Measurements from ENCODE around the gene CHSY1.

CHSY1 gene

DNA sequence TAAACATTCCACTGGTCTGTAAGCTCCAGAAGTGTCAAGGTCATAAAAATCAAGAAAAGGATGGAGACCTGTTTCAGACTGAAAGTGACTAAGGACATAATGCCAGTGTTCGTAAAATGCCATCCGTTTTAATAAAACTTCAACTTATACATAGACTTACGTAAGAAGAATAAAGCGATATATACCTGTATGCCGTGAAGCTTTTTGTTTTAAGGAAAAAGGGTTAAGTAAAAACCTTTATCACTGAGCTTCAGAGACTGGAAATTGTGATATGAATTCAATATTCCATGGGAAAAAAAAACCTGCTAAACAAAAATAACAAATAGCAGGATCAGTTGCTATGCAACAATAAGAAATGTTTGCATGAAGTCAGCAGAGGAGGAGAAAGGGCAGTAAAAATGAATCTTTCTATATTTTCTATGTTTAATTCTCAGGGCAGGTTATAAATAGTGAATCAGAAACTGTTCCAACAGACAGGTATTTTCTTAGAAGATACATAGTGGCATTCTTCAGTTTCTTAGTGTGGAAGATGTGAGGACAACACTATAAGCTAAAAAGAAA lies 42.5 kb downstream of the CHSY1 start:
- H4K20me1 ChIP-seq (ENCODE audit: insufficient read depth, low read length), result peaks cover 35% of the 10 kb centered on the region; the same call in 1 of the 2 replicates
- H2AFZ ChIP-seq (ENCODE audit: low read depth, low read length), result no peak overlapping the region
- H3K4me3 ChIP-seq (ENCODE audit: low read length), result no peak overlapping the region
- no peak for TF ChIP-seq EZH2phosphoT487 (IDR thresholded peaks at IDR 0.05; ENCODE audit: low read depth)
- TF ChIP-seq, protein P1, sequence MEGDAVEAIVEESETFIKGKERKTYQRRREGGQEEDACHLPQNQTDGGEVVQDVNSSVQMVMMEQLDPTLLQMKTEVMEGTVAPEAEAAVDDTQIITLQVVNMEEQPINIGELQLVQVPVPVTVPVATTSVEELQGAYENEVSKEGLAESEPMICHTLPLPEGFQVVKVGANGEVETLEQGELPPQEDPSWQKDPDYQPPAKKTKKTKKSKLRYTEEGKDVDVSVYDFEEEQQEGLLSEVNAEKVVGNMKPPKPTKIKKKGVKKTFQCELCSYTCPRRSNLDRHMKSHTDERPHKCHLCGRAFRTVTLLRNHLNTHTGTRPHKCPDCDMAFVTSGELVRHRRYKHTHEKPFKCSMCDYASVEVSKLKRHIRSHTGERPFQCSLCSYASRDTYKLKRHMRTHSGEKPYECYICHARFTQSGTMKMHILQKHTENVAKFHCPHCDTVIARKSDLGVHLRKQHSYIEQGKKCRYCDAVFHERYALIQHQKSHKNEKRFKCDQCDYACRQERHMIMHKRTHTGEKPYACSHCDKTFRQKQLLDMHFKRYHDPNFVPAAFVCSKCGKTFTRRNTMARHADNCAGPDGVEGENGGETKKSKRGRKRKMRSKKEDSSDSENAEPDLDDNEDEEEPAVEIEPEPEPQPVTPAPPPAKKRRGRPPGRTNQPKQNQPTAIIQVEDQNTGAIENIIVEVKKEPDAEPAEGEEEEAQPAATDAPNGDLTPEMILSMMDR (IDR thresholded peaks at IDR 0.05; ENCODE audit: low read depth, low read length), result no peak
- no peak overlapping the region for H3K9ac ChIP-seq (ENCODE audit: low read length)
- no peaks in the 10 kb centered on the region for H3K9me3 ChIP-seq (ENCODE audit: insufficient read depth, low read length)
- no peak overlapping the region for H3K4me2 ChIP-seq (ENCODE audit: low read length)
- no peak overlapping the region for H3K27ac ChIP-seq (ENCODE audit: low read length)
- peaks cover 29% of the 10 kb centered on the region for H3K79me2 ChIP-seq (ENCODE audit: low read length)
- H3K4me1 ChIP-seq (ENCODE audit: low read length), result no peaks in the 10 kb centered on the region
- no peaks in the 10 kb centered on the region for H3K27me3 ChIP-seq (ENCODE audit: low read depth, low read length)
- no peaks in the 10 kb centered on the region for H3K36me3 ChIP-seq (replicated peaks; ENCODE audit: low read depth, low read length)

DNA sequence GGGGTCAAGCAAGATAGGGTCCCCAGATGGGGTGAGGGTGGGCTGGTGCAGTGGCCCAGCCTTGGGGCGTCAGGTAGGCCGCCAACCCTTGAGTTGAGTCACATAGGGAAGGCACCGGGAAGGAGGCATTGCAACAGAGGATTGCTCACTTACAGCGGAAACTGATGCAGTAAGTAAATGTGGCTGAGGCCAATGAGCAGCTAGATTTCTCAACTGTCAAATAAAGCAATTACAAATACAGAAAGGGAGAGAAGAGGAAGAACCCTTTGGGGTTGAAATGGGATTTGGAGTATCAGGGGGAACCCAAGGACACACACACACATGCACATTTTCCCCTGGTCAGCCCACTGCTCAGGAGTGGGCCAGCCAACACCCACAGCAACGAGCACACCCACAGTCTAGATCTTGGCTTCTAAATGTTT lies 44.0 kb downstream of the CHSY1 start:
- Histone ChIP-seq H3K9ac (ENCODE audit: low read length) (no peak overlapping the region), H3K27me3 (ENCODE audit: low read depth, low read length) (no peaks in the 10 kb centered on the region), H3K4me2 (ENCODE audit: low read length) (no peak overlapping the region), H3K79me2 (ENCODE audit: low read length) (peaks cover 19% of the 10 kb centered on the region), H4K20me1 (ENCODE audit: insufficient read depth, low read length) (peaks cover 40% of the 10 kb centered on the region; the same call in 1 of the 2 replicates), H2AFZ (ENCODE audit: low read depth, low read length) (no peak overlapping the region), H3K27ac (ENCODE audit: low read length) (no peak overlapping the region), H3K36me3 (replicated peaks; ENCODE audit: low read depth, low read length) (no peaks in the 10 kb centered on the region), H3K4me3 (ENCODE audit: low read length) (no peak overlapping the region), H3K9me3 (ENCODE audit: insufficient read depth, low read length) (no peaks in the 10 kb centered on the region), H3K4me1 (ENCODE audit: low read length) (no peaks in the 10 kb centered on the region)
- TF ChIP-seq, protein P1 (IDR thresholded peaks at IDR 0.05; ENCODE audit: low read depth, low read length), result no peak
- no peak for TF ChIP-seq EZH2phosphoT487 (IDR thresholded peaks at IDR 0.05; ENCODE audit: low read depth)

DNA sequence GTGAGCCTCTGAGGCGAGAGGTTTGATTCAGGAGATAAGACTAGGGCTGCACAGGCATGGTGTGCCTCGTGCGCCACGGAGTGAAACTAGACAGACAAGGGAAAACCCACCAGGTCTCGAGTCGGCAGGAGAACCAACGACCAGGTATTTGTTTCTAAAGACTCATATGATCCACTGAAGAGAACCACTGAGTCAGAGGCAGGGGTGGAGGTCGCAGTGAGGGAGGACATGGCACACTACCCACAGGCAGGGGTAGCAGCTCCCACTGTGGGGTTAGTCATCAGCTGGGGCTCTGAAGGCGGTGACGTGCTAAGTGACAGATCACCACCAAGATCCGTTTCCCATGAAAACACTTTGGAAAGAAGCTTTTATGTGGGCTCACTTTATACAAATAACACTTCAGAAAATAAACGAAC lies 45.7 kb downstream of the CHSY1 start:
- peaks cover 20% of the 10 kb centered on the region for H3K79me2 ChIP-seq (ENCODE audit: low read length)
- H3K27ac ChIP-seq (ENCODE audit: low read length), result no peak overlapping the region
- no peak overlapping the region for H3K4me2 ChIP-seq (ENCODE audit: low read length)
- no peaks in the 10 kb centered on the region for H3K9me3 ChIP-seq (ENCODE audit: insufficient read depth, low read length)
- H3K36me3 ChIP-seq (replicated peaks; ENCODE audit: low read depth, low read length), result no peaks in the 10 kb centered on the region
- no peak overlapping the region for H3K9ac ChIP-seq (ENCODE audit: low read length)
- no peaks in the 10 kb centered on the region for H3K27me3 ChIP-seq (ENCODE audit: low read depth, low read length)
- TF ChIP-seq, protein P1 (IDR thresholded peaks at IDR 0.05; ENCODE audit: low read depth, low read length), result no peak
- no peak for TF ChIP-seq EZH2phosphoT487 (IDR thresholded peaks at IDR 0.05; ENCODE audit: low read depth)
- H4K20me1 ChIP-seq (ENCODE audit: insufficient read depth, low read length), result peaks cover 46% of the 10 kb centered on the region
- no peaks in the 10 kb centered on the region for H3K4me1 ChIP-seq (ENCODE audit: low read length)
- no peak overlapping the region for H2AFZ ChIP-seq (ENCODE audit: low read depth, low read length)
- no peak overlapping the region for H3K4me3 ChIP-seq (ENCODE audit: low read length)

DNA sequence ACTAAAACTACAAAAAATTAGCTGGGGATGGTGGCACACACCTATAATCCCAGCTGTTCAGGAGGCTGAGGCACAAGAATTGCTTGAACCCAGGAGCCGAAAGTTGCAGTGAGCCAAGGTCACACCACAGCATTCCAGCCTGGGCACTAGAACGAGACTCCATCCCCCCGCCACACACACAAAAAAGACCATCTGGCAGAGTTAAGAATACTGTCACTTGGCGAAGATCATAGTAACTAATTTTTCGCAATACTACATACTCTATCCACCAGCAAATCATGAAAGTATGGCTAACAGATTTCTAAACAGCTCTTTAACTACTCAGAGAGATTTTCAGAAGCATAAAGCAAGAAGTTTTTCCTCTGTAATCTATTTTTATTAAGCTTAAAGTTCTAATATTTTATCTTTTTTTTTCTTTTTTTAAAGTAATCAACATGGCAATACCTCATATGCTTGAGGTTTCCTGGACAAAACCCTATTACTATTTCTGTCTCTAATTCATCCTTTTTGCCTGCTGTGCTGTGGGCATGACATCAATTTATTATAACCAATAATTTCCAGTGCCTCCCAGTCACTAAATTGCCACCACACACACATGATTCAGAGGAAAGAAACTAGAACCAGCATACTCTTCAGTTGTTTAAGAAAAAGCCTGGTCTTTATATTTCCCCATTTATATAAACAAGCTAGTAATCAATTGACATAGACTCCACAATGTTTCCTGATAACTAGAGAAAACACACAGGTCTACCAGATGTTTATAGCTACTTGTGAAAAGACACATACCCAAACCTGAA lies 46.9 kb downstream of the CHSY1 start:
- Histone ChIP-seq H3K9ac (ENCODE audit: low read length) (no peak overlapping the region), H3K4me1 (ENCODE audit: low read length) (peaks cover 8% of the 10 kb centered on the region), H3K9me3 (ENCODE audit: insufficient read depth, low read length) (no peaks in the 10 kb centered on the region), H2AFZ (ENCODE audit: low read depth, low read length) (no peak overlapping the region), H4K20me1 (ENCODE audit: insufficient read depth, low read length) (peaks cover 57% of the 10 kb centered on the region), H3K4me3 (ENCODE audit: low read length) (no peak overlapping the region), H3K4me2 (ENCODE audit: low read length) (no peak overlapping the region), H3K79me2 (ENCODE audit: low read length) (peaks cover 25% of the 10 kb centered on the region), H3K36me3 (replicated peaks; ENCODE audit: low read depth, low read length) (no peaks in the 10 kb centered on the region), H3K27me3 (ENCODE audit: low read depth, low read length) (no peaks in the 10 kb centered on the region), H3K27ac (ENCODE audit: low read length) (no peak overlapping the region)
- TF ChIP-seq, protein P1 (IDR thresholded peaks at IDR 0.05; ENCODE audit: low read depth, low read length), result no peak
- TF ChIP-seq EZH2phosphoT487 (IDR thresholded peaks at IDR 0.05; ENCODE audit: low read depth), result no peak
